HCT116 (cell line): ENCODE data around the gene SMIM41. TPM values are rescaled to one million over a fixed set of nuclear protein-coding genes. Genes with fewer than 3 reads are reported as not detected.

Experiments
- ATAC-seq: fragments of 200-7000 bp; cut with Tn5 transposase; 2 replicates; pipeline ENCODE4 v1.9.1; 2020; ENCODE audit warnings: mild to moderate bottlenecking, moderate library complexity
- BruUV-seq: library from RNA; stranded (reverse); fragments of 400-500 nt; replicated peaks from 2 replicates; lab custom pipeline; 2021; lab: Mats Ljungman, UMichigan
- CTCF ChIA-PET: fragments of 300-600 bp; sonication (Branson Sonifier 250); formaldehyde crosslinking; loops from one replicate; lab custom pipeline; 2021; ENCODE audit warnings: antibody characterized with exemption; lab: Charles Lee
- POLR2A ChIA-PET: fragments of 300-600, 350-600 bp; sonication (Branson Sonifier 250); formaldehyde crosslinking; loops from one replicate; lab custom pipeline; 2021; ENCODE audit warnings: antibody characterized with exemption; lab: Charles Lee
- RAD21 ChIA-PET, 2 experiments: fragments of 300-600 bp; sonication (Branson Sonifier 250); formaldehyde crosslinking; loops; one replicate each; lab custom pipeline; 2023; ENCODE audit warnings: low total read pairs in 2 of 2; ENCODE audit not compliant: uncharacterized antibody in 2 of 2, unreplicated experiment in 2 of 2, low non-redundant PET in 1 of 2; lab: Charles Lee
- DNase-seq: peaks from one replicate; pipeline ENCODE4 v3.0.0-alpha.2; 2010; ENCODE audit warnings: low read depth, low spot score
- H2AFZ ChIP-seq: fragments of 200-600 bp; shearing (Covaris generic), sonication (generic); 2 replicates; pipeline ENCODE4 v1.6.1; 2017; ENCODE audit warnings: low read depth, mixed run types, mixed read lengths, antibody characterized with exemption, low read length; ENCODE audit not compliant: poor library complexity, severe bottlenecking
- H3K27ac ChIP-seq: 2 replicates; pipeline ENCODE4 v1.5.1; 2012; ENCODE audit warnings: low read depth, low read length
- H3K27me3 ChIP-seq: fragments of 200-600 bp; sonication (generic); 2 replicates; pipeline ENCODE4 v1.6.1; 2016; ENCODE audit warnings: mixed run types, low read length, mixed read lengths; ENCODE audit not compliant: insufficient read depth
- H3K36me3 ChIP-seq, 2 experiments: fragments of 200-500 bp in 1 of 2; fragments of 200-600 bp in 1 of 2; sonication (Bioruptor generic) in 1 of 2; sonication (generic) in 1 of 2; 2 replicates each; pipeline versions ENCODE4 v1.5.1 to v1.6.1; 2014 to 2016; ENCODE audit warnings: low read length in 2 of 2, inconsistent platforms in 1 of 2, mixed read lengths in 1 of 2, mixed run types in 1 of 2; ENCODE audit not compliant: insufficient read depth in 2 of 2, control insufficient read depth in 1 of 2
- H3K4me1 ChIP-seq, 2 experiments: fragments of 200-600 bp in 1 of 2; sonication (generic) in 1 of 2; 2 replicates each; pipeline versions ENCODE4 v1.5.1 to v1.6.1; 2012 to 2017; ENCODE audit warnings: low read length in 2 of 2, inconsistent platforms in 1 of 2, mild to moderate bottlenecking in 1 of 2, mixed read lengths in 1 of 2, mixed run types in 1 of 2, moderate library complexity in 1 of 2; ENCODE audit not compliant: insufficient read depth in 2 of 2, control insufficient read depth in 1 of 2
- H3K4me2 ChIP-seq: fragments of 200-600 bp; sonication (generic); 2 replicates; pipeline ENCODE4 v1.6.1; 2017; ENCODE audit warnings: mixed run types, low read length, mixed read lengths
- H3K4me3 ChIP-seq, 2 experiments: fragments of 200-600 bp in 1 of 2; sonication (generic) in 1 of 2; replicated peaks in 1 of 2; 2 replicates each; pipeline ENCODE4 v1.5.1; 2011 to 2016; ENCODE audit warnings: low read length in 2 of 2, control low read depth in 1 of 2, low read depth in 1 of 2, mild to moderate bottlenecking in 1 of 2, mixed read lengths in 1 of 2, mixed run types in 1 of 2
- H3K79me2 ChIP-seq: fragments of 200-600 bp; sonication (generic); 2 replicates; pipeline ENCODE4 v1.6.1; 2017; ENCODE audit warnings: mild to moderate bottlenecking, mixed run types, low read length, moderate library complexity, mixed read lengths; ENCODE audit not compliant: insufficient read depth
- H3K9ac ChIP-seq: fragments of 200-600 bp; sonication (generic); 2 replicates; pipeline ENCODE4 v1.6.1; 2016; ENCODE audit warnings: low read length, mixed read lengths
- H3K9me2 ChIP-seq: fragments of 200-600 bp; sonication (generic), shearing (Covaris generic); 2 replicates; pipeline ENCODE4 v1.6.1; 2017; ENCODE audit warnings: mixed run types, mild to moderate bottlenecking, moderate library complexity; ENCODE audit not compliant: insufficient read depth
- H3K9me3 ChIP-seq, 2 experiments: fragments of 200-500 bp in 1 of 2; fragments of 200-600 bp in 1 of 2; sonication (Bioruptor generic) in 1 of 2; sonication (generic) in 1 of 2; 2 replicates each; pipeline ENCODE4 v1.6.1; 2014 to 2017; ENCODE audit warnings: low read length in 2 of 2, mixed read lengths in 2 of 2, inconsistent platforms in 1 of 2, low read depth in 1 of 2, mild to moderate bottlenecking in 1 of 2, mixed run types in 1 of 2, moderate library complexity in 1 of 2; ENCODE audit not compliant: control insufficient read depth in 1 of 2, insufficient read depth in 1 of 2
- H4K20me1 ChIP-seq: fragments of 200-600 bp; sonication (generic), shearing (Covaris generic); 2 replicates; pipeline ENCODE4 v1.6.1; 2017; ENCODE audit warnings: mixed run types, mild to moderate bottlenecking, moderate library complexity; ENCODE audit not compliant: insufficient read depth
- CBX3 ChIP-seq: IDR thresholded peaks from 2 replicates; pipeline ENCODE4 v1.6.1; 2012; ENCODE audit warnings: low read depth
- CEBPB ChIP-seq: IDR thresholded peaks from 2 replicates; pipeline ENCODE4 v1.6.1; 2012; ENCODE audit warnings: low read depth
- EGR1 ChIP-seq: IDR thresholded peaks from 2 replicates; pipeline ENCODE4 v1.6.1; 2012; ENCODE audit warnings: low read depth
- ELF1 ChIP-seq: IDR thresholded peaks from 2 replicates; pipeline ENCODE4 v1.6.1; 2012; ENCODE audit warnings: low read depth, borderline replicate concordance
- EZH2 ChIP-seq: fragments of 200-600 bp; sonication (generic); IDR thresholded peaks from 2 replicates; pipeline ENCODE4 v1.6.1; 2017; ENCODE audit warnings: antibody characterized with exemption, mixed run types
- EZH2phosphoT487 ChIP-seq: fragments of 200-600 bp; IDR thresholded peaks from 2 replicates; pipeline ENCODE4 v1.6.1; 2018; ENCODE audit warnings: antibody characterized with exemption, borderline replicate concordance
- JUND ChIP-seq: IDR thresholded peaks from 2 replicates; pipeline ENCODE4 v1.6.1; 2012
- POLR2A ChIP-seq: IDR thresholded peaks from 2 replicates; pipeline ENCODE4 v1.7.0; 2011; ENCODE audit warnings: borderline replicate concordance; ENCODE audit not compliant: insufficient read depth, insufficient read length; ENCODE audit errors: extremely low read depth
- REST ChIP-seq: IDR thresholded peaks from 2 replicates; pipeline ENCODE4 v1.6.1; 2012; ENCODE audit warnings: low read depth
- SP1 ChIP-seq: IDR thresholded peaks from 2 replicates; pipeline ENCODE4 v1.6.1; 2012; ENCODE audit warnings: low read depth
- SRF ChIP-seq: IDR thresholded peaks from 2 replicates; pipeline ENCODE4 v1.6.1; 2012; ENCODE audit warnings: low read depth
- TCF7L2 ChIP-seq: IDR thresholded peaks from 2 replicates; pipeline ENCODE4 v1.7.0; 2011; ENCODE audit warnings: borderline replicate concordance, inconsistent platforms; ENCODE audit not compliant: insufficient read depth, insufficient read length; ENCODE audit errors: extremely low read depth
- YY1 ChIP-seq: IDR thresholded peaks from 2 replicates; pipeline ENCODE4 v1.6.1; 2011; ENCODE audit warnings: low read length, low read depth, moderate library complexity, mild to moderate bottlenecking; ENCODE audit not compliant: insufficient replicate concordance; ENCODE audit errors: extremely low read depth
- ZNF274 ChIP-seq: fragments of 200-500 bp; sonication (Bioruptor generic); IDR thresholded peaks from 2 replicates; pipeline ENCODE4 v1.6.1; 2014; ENCODE audit warnings: mild to moderate bottlenecking, low read depth, low read length, inconsistent platforms
- intact Hi-C: fragments of 100-400 bp; cut with micrococcal nuclease; formaldehyde crosslinking; loops from 2 replicates; pipeline ENCODE4 v1.10.0; 2022
- total RNA-seq: library from RNA; stranded (reverse); gene quantifications from one replicate; pipeline ENCODE4 v1.2.1, GENCODE V29; 2021; ENCODE audit not compliant: unreplicated experiment
- TF ChIP-seq, protein P1 (sequence below): IDR thresholded peaks from 2 replicates; pipeline ENCODE4 v1.6.1; 2012

The SMIM41 gene
- total RNA-seq, 1 experiment from 2014 or later: not detected

DNA sequence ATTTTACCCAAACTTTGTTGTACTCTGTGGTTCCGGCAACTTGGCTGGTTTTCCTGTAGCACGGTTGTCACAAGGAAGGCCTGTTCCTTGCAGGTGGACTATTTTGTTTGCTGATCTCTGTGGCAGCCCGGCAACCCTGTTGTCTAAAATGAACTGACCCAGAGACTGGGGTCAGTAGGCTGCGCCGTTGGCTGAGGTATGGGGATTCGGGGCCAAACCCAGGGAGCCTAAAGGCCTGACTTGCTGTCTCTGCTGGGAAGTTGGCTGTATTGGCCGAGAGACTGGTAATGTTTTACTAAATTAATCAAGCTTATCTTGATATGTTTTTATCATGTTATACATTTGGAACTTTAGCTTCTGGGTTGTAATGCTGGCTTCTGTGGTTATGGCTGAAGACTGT is 13.8 kb downstream of the SMIM41 start:
- Histone ChIP-seq H3K4me1 (peaks cover 7 to 10% of the 10 kb centered on the region in 2 experiments), H4K20me1 (no peaks in the 10 kb centered on the region), H3K9ac (no peak overlapping the region), H3K27ac (no peak overlapping the region), H2AFZ (no peak overlapping the region), H3K9me3 (no peaks in the 10 kb centered on the region), H3K4me2 (no peak overlapping the region), H3K4me3 (no peak overlapping the region), H3K9me2 (no peaks in the 10 kb centered on the region), H3K36me3 (no peaks in the 10 kb centered on the region), H3K79me2 (no peaks in the 10 kb centered on the region), H3K27me3 (peaks cover 27% of the 10 kb centered on the region)
- POLR2A ChIA-PET: no interaction called here
- RAD21 ChIA-PET: no interaction called here
- CTCF ChIA-PET: no interaction called here
- ATAC-seq (no peak), DNase-seq (no peak)
- TF ChIP-seq ELF1 (no peak), SRF (no peak), POLR2A (no peak), YY1 (no peak), EGR1 (no peak), JUND (no peak), SP1 (no peak), TCF7L2 (no peak), EZH2 (no peak), REST (no peak), CBX3 (no peak), ZNF274 (no peak), CEBPB (no peak), EZH2phosphoT487 (no peak)
- TF ChIP-seq, protein P1, sequence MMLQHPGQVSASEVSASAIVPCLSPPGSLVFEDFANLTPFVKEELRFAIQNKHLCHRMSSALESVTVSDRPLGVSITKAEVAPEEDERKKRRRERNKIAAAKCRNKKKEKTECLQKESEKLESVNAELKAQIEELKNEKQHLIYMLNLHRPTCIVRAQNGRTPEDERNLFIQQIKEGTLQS: no peak
- intact Hi-C loops: no loop called here
- no TSS peak for BruUV-seq
